CD8-positive, alpha-beta memory T cell (primary cell): ENCODE data around the gene RABL2A. TPM values are rescaled to one million over a fixed set of nuclear protein-coding genes. Genes with fewer than 3 reads are reported as not detected.
A peak's percentile ranks its signal among the peaks of the same experiment; 100 is the strongest.
"Not testable (repeated sequence)": the region's sequence is repeated elsewhere in the genome, so short reads cannot be mapped to it uniquely, and the experiment has no call there.

Experiments used
- CTCF ChIA-PET: fragments of 350-600 bp; sonication (Branson Sonifier 250); formaldehyde crosslinking; loops from one replicate; lab custom pipeline; 2021; ENCODE audit warnings: antibody characterized with exemption; lab: Charles Lee
- POLR2A ChIA-PET: fragments of 350-600 bp; sonication (Branson Sonifier 250); formaldehyde crosslinking; loops from one replicate; lab custom pipeline; 2021; ENCODE audit warnings: antibody characterized with exemption; lab: Charles Lee
- DNase-seq, 5 donors: peaks; one replicate each; pipeline versions ENCODE4 v3.0.0 to v3.0.0-alpha.2; 2020 to 2022; ENCODE audit warnings: mixed read lengths in 1 of 5
- H3K27ac ChIP-seq: one replicate; pipeline ENCODE4 v1.7.0; 2013; ENCODE audit warnings: low read depth, mild to moderate bottlenecking, low read length, moderate library complexity
- H3K27me3 ChIP-seq: 2 replicates; pipeline ENCODE4 v1.7.0; 2013; ENCODE audit warnings: low read length, mild to moderate bottlenecking; ENCODE audit not compliant: insufficient read depth, poor library complexity, severe bottlenecking
- H3K36me3 ChIP-seq: 2 replicates; pipeline ENCODE4 v1.7.0; 2013; ENCODE audit warnings: mild to moderate bottlenecking, low read length, moderate library complexity; ENCODE audit not compliant: insufficient read depth
- H3K4me1 ChIP-seq: 2 replicates; pipeline ENCODE4 v1.7.0; 2013; ENCODE audit warnings: mild to moderate bottlenecking, low read length, moderate library complexity; ENCODE audit not compliant: insufficient read depth
- H3K4me3 ChIP-seq: 2 replicates; pipeline ENCODE4 v1.7.0; 2013; ENCODE audit warnings: mild to moderate bottlenecking, low read length
- H3K9me3 ChIP-seq: 2 replicates; pipeline ENCODE4 v1.7.0; 2013; ENCODE audit warnings: mild to moderate bottlenecking, low read length
- H3K27ac Mint-ChIP-seq, 8 donors: one replicate each; pipeline ENCODE4 v1.8.0; 2020 to 2021; ENCODE audit warnings: mixed read lengths in 8 of 8, mild to moderate bottlenecking in 6 of 8, inconsistent platforms in 3 of 8, moderate library complexity in 3 of 8
- H3K27me3 Mint-ChIP-seq, 2 donors: one replicate each; pipeline ENCODE4 v1.8.0; 2020 to 2021; ENCODE audit warnings: mixed read lengths in 2 of 2, mild to moderate bottlenecking in 1 of 2, moderate library complexity in 1 of 2
- H3K36me3 Mint-ChIP-seq, 3 donors: one replicate each; pipeline ENCODE4 v1.8.0; 2020 to 2021; ENCODE audit warnings: mixed read lengths in 3 of 3, inconsistent platforms in 1 of 3, mild to moderate bottlenecking in 1 of 3
- H3K4me1 Mint-ChIP-seq, 3 donors: one replicate each; pipeline ENCODE4 v1.8.0; 2020 to 2021; ENCODE audit warnings: mixed read lengths in 3 of 3, inconsistent platforms in 1 of 3, mild to moderate bottlenecking in 1 of 3
- H3K4me3 Mint-ChIP-seq, 7 donors: one replicate each; pipeline ENCODE4 v1.8.0; 2020 to 2021; ENCODE audit warnings: mixed read lengths in 7 of 7, mild to moderate bottlenecking in 6 of 7, moderate library complexity in 4 of 7, inconsistent platforms in 2 of 7
- H3K9me3 Mint-ChIP-seq, 5 donors: one replicate each; pipeline ENCODE4 v1.8.0; 2020 to 2022; ENCODE audit warnings: mixed read lengths in 5 of 5, mild to moderate bottlenecking in 3 of 5, moderate library complexity in 2 of 5, inconsistent platforms in 1 of 5
- polyA plus RNA-seq: library from polyadenylated mRNA; unstranded; fragments of 300-500 nt; fragmentation: Illumina TruSeq; gene quantifications from one replicate; pipeline ENCODE4 v1.2.3, GENCODE V29; 2021
- total RNA-seq, 2 experiments: library from RNA; stranded (reverse); gene quantifications; one replicate each; pipeline ENCODE4 v1.2.3, GENCODE V29; 2021

The RABL2A gene
- total and polyA plus RNA-seq, 3 experiments from 2014 or later = 13.6 to 15.9 (median 14.7) TPM

GRCh38 chr2:113591926-113592325, 35.1 kb upstream of the RABL2A start:
- H3K9me3 Mint-ChIP-seq, H3K9me3 ChIP-seq, H3K36me3 ChIP-seq, POLR2A ChIA-PET, CTCF ChIA-PET, H3K4me3 ChIP-seq, H3K27me3 Mint-ChIP-seq, H3K36me3 Mint-ChIP-seq, H3K27ac ChIP-seq, H3K27me3 ChIP-seq, H3K4me1 ChIP-seq: not testable (repeated sequence)
- Mint-ChIP-seq H3K27ac (peak overlapping the region in 7 of 8 donors; percentile 23 to 83 (median 71)), H3K4me3 (peak overlapping the region in 4 of 7 donors; percentile 5 to 19 (median 9)), H3K4me1 (peaks cover 13 to 27% (median 19%) of the 10 kb centered on the region in 3 donors)
- peak in 1 of 5 donors; percentile 38 for DNase-seq

GRCh38 chr2:113593280-113593679, 33.8 kb upstream of the RABL2A start:
- H3K9me3 ChIP-seq, H3K4me3 ChIP-seq, H3K27me3 ChIP-seq, H3K4me1 ChIP-seq, H3K36me3 ChIP-seq, H3K27ac ChIP-seq, DNase-seq, H3K27me3 Mint-ChIP-seq, H3K9me3 Mint-ChIP-seq, CTCF ChIA-PET, H3K4me3 Mint-ChIP-seq, H3K27ac Mint-ChIP-seq, POLR2A ChIA-PET, H3K36me3 Mint-ChIP-seq: not testable (repeated sequence)
- H3K4me1 Mint-ChIP-seq = peaks cover 8 to 18% (median 14%) of the 10 kb centered on the region in 3 donors

GRCh38 chr2:113595725-113596124, 31.3 kb upstream of the RABL2A start:
- H3K4me3 ChIP-seq, H3K36me3 ChIP-seq, H3K9me3 ChIP-seq, POLR2A ChIA-PET, H3K27ac ChIP-seq, H3K27ac Mint-ChIP-seq, H3K27me3 ChIP-seq, H3K9me3 Mint-ChIP-seq, CTCF ChIA-PET, DNase-seq, H3K36me3 Mint-ChIP-seq, H3K4me1 ChIP-seq, H3K27me3 Mint-ChIP-seq, H3K4me3 Mint-ChIP-seq: not testable (repeated sequence)
- H3K4me1 Mint-ChIP-seq = peaks cover 8 to 18% (median 14%) of the 10 kb centered on the region in 3 donors

- H3K4me3 Mint-ChIP-seq, H3K36me3 Mint-ChIP-seq, H3K36me3 ChIP-seq, H3K4me3 ChIP-seq, CTCF ChIA-PET, H3K27ac Mint-ChIP-seq, H3K27me3 ChIP-seq, H3K9me3 Mint-ChIP-seq, H3K9me3 ChIP-seq, H3K4me1 Mint-ChIP-seq, DNase-seq, POLR2A ChIA-PET, H3K27ac ChIP-seq, H3K4me1 ChIP-seq, H3K27me3 Mint-ChIP-seq: not testable (repeated sequence)
Observed at GRCh38 chr2:113597164-113597563, 29.9 kb upstream of the RABL2A start.

- CTCF ChIA-PET, H3K4me3 Mint-ChIP-seq: not testable (repeated sequence)
Observed at GRCh38 chr2:113597572-113597971, 29.5 kb upstream of the RABL2A start.

GRCh38 chr2:113598180-113598579, 28.9 kb upstream of the RABL2A start:
- H3K9me3 ChIP-seq, H3K36me3 Mint-ChIP-seq, H3K4me3 Mint-ChIP-seq, H3K4me3 ChIP-seq, H3K27ac Mint-ChIP-seq, H3K27me3 ChIP-seq, CTCF ChIA-PET, H3K4me1 ChIP-seq, H3K36me3 ChIP-seq, H3K27ac ChIP-seq, H3K4me1 Mint-ChIP-seq, H3K27me3 Mint-ChIP-seq, H3K9me3 Mint-ChIP-seq, POLR2A ChIA-PET: not testable (repeated sequence)
- DNase-seq = peak in 1 of 5 donors; percentile 46

More at GRCh38 chr2:113597572-113597971, 29.5 kb upstream of the RABL2A start:
- H3K9me3 Mint-ChIP-seq, H3K36me3 Mint-ChIP-seq, H3K27ac Mint-ChIP-seq, H3K27me3 Mint-ChIP-seq, DNase-seq, H3K27ac ChIP-seq, H3K9me3 ChIP-seq, H3K27me3 ChIP-seq, H3K4me1 Mint-ChIP-seq, H3K36me3 ChIP-seq, POLR2A ChIA-PET, H3K4me1 ChIP-seq, H3K4me3 ChIP-seq: not testable (repeated sequence)

GRCh38 chr2:113598738-113599137, 28.3 kb upstream of the RABL2A start:
- H3K4me1 Mint-ChIP-seq, H3K4me1 ChIP-seq, H3K9me3 Mint-ChIP-seq, H3K27ac Mint-ChIP-seq, POLR2A ChIA-PET, H3K4me3 ChIP-seq, CTCF ChIA-PET, H3K36me3 ChIP-seq, H3K9me3 ChIP-seq, H3K27ac ChIP-seq, H3K36me3 Mint-ChIP-seq, DNase-seq, H3K27me3 ChIP-seq, H3K27me3 Mint-ChIP-seq, H3K4me3 Mint-ChIP-seq: not testable (repeated sequence)

- H3K27me3 Mint-ChIP-seq, H3K27ac ChIP-seq, DNase-seq, H3K4me1 Mint-ChIP-seq, H3K27ac Mint-ChIP-seq, H3K9me3 Mint-ChIP-seq, H3K4me3 ChIP-seq, H3K36me3 ChIP-seq, CTCF ChIA-PET, H3K9me3 ChIP-seq, H3K4me3 Mint-ChIP-seq, H3K4me1 ChIP-seq, POLR2A ChIA-PET, H3K27me3 ChIP-seq, H3K36me3 Mint-ChIP-seq: not testable (repeated sequence)
Observed at GRCh38 chr2:113599208-113599607, 27.9 kb upstream of the RABL2A start.
